ENCODE data around the gene SZRD1.

SZRD1 gene

GRCh38 chr1:16394977-16395376 is 27.9 kb downstream of the SZRD1 start:
- no peak for DNase-seq (ENCODE audit: low spot score)

- DNase-seq (ENCODE audit: low spot score): no peak
Measured at GRCh38 chr1:16396591-16396990, 29.5 kb downstream of the SZRD1 start.

- no peak for DNase-seq (ENCODE audit: low spot score)
Measured at GRCh38 chr1:16397120-16397519, 30.1 kb downstream of the SZRD1 start.

GRCh38 chr1:16398371-16398953 is 31.4 kb downstream of the SZRD1 start:
- no peak for DNase-seq (ENCODE audit: low spot score)

GRCh38 chr1:16402742-16403141 is 35.7 kb downstream of the SZRD1 start:
- no peak for DNase-seq (ENCODE audit: low spot score)

GRCh38 chr1:16405441-16405840 is 38.4 kb downstream of the SZRD1 start:
- no peak for DNase-seq (ENCODE audit: low spot score)

GRCh38 chr1:16406868-16407267 is 39.8 kb downstream of the SZRD1 start:
- DNase-seq (ENCODE audit: low spot score): no peak

GRCh38 chr1:16409536-16410152 is 42.6 kb downstream of the SZRD1 start:
- no peak for DNase-seq (ENCODE audit: low spot score)

GRCh38 chr1:16410803-16411202 is 43.8 kb downstream of the SZRD1 start:
- no peak for DNase-seq (ENCODE audit: low spot score)

- DNase-seq (ENCODE audit: low spot score): no peak
Measured at GRCh38 chr1:16413191-16413590, 46.1 kb downstream of the SZRD1 start.

- no peak for DNase-seq (ENCODE audit: low spot score)
Measured at GRCh38 chr1:16418823-16419425, 51.9 kb downstream of the SZRD1 start.

- no peak for DNase-seq (ENCODE audit: low spot score)
Measured at GRCh38 chr1:16420424-16421118, 53.5 kb downstream of the SZRD1 start.

GRCh38 chr1:16421201-16421600 is 54.2 kb downstream of the SZRD1 start:
- no peak for DNase-seq (ENCODE audit: low spot score)

GRCh38 chr1:16422041-16422440 is 55.0 kb downstream of the SZRD1 start:
- no peak for DNase-seq (ENCODE audit: low spot score)

GRCh38 chr1:16425125-16426025 is 58.3 kb downstream of the SZRD1 start:
- no peak for DNase-seq (ENCODE audit: low spot score)

- DNase-seq (ENCODE audit: low spot score): peak; percentile 40
Measured at GRCh38 chr1:16430606-16431005, 63.6 kb downstream of the SZRD1 start.

GRCh38 chr1:16433030-16433429 is 66.0 kb downstream of the SZRD1 start:
- DNase-seq (ENCODE audit: low spot score): no peak

- no peak for DNase-seq (ENCODE audit: low spot score)
Measured at GRCh38 chr1:16434007-16434406, 67.0 kb downstream of the SZRD1 start.

GRCh38 chr1:16434501-16434900 is 67.5 kb downstream of the SZRD1 start:
- DNase-seq (ENCODE audit: low spot score): no peak

GRCh38 chr1:16436946-16437474 is 70.0 kb downstream of the SZRD1 start, which contains the start of gene SPATA21:
Gene SPATA21 (minus strand): TSS chr1:16437424. CDS start chr1:16431371, 6,053 bp downstream.
- no peak for DNase-seq (ENCODE audit: low spot score)

- DNase-seq (ENCODE audit: low spot score): no peak
Measured at GRCh38 chr1:16438516-16438915, 71.5 kb downstream of the SZRD1 start.

- no peak for DNase-seq (ENCODE audit: low spot score)
Measured at GRCh38 chr1:16438924-16439323, 71.9 kb downstream of the SZRD1 start.
